ENCODE measurements around the gene GP9.
"Not testable (repeated sequence)": the region's sequence is repeated elsewhere in the genome, so short reads cannot be mapped to it uniquely, and the experiment has no call there.

Gene GP9

DNA sequence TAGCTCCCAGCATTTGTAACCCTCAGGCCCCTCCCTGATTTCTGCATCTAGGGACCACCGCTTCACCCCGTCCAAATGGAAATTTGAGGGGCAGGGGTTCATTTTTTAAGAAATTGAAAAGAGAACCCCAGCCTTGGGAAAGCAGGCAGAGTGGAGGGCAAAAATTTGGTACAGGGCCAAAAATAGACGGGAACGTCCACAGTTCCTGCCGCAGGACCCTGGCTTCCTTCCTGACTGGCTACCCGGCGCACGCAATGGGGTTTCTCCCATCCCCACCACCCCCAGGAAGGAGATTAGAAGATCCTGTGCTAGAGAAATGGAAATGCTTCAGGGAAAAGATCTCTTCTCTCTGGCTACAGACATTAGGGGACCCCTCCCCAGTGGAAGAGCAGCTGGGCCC lies 20.9 kb downstream of the GP9 start:
- DNase-seq = no peak

DNA sequence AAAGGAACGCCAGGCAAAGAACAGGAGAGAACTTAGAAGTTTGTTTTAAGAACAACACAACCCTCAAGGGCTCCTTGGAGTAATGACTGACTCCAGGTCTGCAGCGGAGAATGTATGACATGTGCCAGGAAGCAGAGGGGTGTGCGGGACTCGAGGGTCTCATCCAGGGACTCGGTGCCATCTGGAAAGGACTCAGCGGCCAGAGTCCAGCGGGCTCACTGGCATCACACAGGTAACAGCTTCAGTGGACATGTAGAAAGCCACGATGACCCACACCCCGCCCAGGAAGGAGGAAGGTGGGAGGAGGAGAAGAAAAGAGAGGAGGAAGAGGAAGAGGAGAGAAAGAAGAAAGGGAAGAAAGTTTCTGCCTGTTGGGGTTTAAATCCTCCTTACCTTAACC lies 21.4 kb downstream of the GP9 start:
- DNase-seq = no peak

DNA sequence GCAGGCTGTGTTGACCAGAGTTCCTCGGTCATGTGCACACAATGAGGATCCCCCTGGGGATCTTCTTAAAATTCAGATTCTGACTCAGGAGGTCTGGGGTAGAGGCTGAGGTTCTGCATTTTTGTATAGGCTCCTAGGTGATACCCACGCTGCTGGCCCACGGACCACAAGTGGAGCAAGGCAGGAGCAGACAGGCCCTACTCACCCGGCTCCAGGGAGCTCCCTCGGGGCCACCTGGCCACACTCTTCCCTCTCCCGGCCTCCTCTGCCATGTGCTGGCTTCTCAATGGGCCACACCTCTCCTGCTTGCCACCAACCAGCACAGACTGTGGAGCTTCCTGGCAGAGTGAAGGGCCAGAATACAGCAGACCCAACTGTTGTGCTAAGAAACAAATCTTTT lies 23.9 kb downstream of the GP9 start:
- no peak for DNase-seq

DNA sequence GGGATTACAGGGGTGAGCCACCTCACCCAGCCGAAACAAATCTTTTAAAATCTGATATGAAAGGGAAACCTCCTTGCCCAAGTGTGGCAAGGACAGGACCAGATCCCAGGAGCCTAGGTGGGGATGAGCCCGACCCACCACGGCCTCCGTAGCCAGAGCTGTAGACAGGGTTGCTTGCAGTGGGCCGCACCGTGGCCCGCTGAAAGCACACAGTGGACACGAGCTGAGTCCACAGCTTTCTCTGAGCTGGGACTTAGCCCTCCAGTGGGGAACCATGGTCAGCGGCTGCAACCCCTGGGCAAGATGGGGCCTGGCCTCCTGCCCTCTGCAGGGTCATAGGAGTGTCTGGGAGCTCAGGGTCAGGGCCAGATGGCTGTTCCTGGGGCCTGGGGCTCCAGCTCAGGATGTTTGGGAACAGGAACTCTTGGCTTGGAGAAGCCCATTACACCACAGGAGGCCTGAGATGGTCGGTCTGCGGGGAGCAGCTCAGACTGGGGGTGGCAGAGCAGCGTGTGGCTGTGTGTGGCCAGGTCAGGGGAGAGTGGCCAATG lies 24.7 kb downstream of the GP9 start:
- no peak for DNase-seq

DNA sequence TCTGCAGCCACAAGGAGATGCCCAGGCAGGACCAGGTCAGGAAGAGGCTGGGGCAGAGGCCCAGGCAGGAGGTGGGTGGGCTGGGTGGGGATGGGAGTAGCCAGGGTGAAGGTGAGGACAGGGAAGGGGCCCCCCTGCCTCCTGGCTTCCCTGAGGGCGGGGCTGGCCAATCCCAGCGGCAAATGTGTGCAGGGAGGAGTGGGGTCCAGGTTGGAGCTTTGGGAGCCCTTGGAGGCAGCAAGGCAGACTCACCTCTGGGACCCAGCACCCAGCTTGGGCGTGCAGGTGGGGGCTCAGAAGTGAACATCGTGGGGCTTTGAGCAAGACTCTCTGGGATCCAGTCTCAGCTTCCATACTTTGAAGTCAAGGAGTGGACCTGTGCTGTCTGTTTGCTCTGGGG lies 25.2 kb downstream of the GP9 start:
- DNase-seq = no peak

DNA sequence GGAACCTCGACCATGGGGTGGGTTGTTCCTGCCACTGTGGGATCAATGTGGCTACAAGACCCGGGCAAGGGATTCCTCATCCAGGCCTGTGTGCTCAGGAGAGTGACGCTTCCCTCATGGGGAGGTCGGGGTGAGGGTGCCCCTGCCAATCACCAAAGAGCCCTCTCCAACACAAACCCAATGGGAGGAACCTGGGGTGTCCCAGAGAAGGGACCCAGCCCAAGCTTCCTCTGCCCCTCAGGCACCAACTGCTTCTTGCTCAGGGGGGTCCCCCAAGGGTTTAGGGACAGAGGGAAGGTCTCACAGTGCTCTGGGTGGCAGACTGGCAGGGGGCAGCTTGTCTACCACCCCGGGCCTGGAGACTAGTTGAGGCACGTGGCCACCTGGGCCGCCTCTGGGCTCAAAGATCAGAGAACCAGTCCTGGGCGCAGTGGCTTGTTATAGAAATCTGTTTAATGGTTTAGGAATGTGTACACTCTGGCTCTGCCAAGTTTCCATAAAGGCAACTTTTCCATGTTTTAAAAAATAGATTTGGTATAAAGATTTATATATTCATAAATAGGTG lies 26.6 kb downstream of the GP9 start:
- no peak for DNase-seq

DNA sequence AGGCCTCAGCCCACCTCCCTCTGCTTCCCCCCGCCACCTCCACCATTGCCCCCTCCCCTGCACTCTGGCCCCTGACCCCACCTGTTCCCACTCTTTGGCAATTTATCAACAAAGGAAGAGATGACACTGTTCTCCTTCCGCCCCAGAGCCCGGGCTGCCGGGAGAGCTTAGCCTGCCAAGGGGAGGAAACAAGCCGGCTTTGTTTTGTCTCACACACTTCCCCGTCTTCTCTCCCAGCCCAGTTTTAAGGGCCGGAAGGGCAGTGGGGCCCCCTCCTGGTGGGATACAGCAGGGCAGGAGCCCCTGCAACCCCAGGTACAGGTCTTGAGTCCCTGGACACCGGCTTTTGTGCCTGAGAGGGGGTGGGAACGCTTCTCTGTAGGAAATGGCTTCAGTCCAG lies 27.3 kb downstream of the GP9 start:
- peak; percentile 18 for DNase-seq

DNA sequence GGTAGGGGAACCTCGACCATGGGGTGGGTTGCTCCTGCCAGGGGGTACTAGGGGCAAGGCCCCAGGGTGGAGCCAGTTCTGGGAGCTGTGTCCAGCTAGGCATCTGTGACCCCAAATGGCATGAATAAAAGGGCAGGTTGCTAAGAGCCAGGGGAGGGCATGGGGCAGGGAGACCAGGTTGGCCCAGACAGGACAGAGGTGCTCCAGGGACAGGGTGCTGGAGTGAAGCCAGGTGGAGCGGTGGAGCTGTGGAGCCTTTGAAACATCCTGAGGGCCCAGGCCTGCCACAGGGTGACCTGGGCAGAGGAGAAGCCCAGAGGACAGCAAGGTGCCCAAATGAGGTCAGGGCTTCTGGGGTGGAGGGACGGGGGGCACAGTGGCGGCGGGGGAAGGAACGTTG lies 27.7 kb downstream of the GP9 start:
- not testable (repeated sequence) for DNase-seq

DNA sequence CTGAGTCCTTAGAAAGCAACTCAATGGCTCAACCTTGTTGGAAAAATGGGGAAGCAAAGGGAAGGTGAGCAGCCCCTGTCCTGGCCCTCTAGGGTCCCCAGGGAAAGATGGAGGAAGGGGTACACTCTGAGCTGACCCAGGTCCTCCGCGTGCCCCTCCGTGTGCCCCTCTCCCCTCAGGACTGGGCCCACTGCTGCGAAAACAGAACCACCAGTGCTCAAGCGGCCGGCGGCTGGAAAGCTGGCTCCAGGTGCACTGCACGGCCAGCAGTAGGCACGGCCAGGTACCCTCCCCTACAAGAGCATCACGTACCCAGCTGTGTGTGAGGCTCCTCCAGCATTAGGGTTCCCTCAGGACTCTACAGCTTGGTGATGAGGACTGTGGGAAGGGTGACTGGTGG lies 34.7 kb downstream of the GP9 start:
- no peak for DNase-seq

DNA sequence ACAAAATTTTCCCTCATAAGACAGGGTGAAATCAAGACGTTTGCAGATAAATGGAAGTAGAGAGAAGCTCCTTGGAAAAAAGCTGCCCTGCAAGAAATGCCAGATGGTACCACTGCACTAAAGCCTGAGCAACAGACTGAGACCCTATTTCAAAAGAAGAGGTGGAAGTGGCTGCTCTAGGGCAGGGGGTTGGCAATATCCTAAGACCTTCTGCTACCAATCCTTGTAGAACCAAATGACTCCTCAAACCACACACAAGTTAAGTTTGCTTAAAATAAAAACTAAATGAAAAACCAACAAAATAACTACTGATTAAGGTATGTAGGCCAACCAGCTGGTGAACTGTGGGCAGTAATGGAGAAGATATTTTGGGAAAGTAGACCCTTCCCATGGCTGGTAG lies 39.7 kb downstream of the GP9 start:
- DNase-seq = no peak

DNA sequence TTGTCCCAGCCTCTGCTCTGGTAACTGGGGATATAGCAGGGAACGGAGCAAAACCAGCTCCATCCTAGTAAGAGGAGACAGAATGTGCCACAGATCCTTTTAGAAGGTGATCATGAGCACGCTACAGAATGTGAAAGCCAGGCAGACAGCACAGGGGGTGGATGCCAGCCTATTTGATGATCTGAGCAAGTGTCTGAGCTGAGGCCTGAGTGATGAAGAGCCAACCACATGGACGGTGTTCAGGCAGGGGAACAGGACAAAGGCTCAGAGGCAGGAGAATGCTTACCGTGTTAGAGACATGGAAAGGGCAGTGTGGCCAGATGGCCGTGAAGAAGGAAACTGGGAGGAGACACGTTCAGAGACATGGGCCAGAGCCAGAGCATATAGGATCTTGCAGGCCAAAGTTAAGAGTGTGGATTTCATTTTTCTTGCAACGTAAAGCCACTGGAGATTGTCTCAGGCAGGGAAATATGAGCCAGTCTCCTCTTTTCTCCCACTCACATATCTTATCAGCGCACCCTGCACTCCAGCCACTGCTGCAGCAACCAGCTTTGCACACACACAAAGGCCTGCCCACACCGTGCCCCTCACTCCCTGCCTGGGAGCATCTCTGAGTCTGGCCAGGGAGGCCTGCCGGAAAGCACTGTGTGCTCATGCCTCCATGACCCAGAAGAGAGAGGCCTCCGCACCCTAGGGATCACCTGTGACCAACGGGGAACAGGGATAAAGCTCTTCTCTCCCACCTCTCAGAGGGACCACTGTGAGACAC lies 41.0 kb downstream of the GP9 start:
- DNase-seq = no peak

DNA sequence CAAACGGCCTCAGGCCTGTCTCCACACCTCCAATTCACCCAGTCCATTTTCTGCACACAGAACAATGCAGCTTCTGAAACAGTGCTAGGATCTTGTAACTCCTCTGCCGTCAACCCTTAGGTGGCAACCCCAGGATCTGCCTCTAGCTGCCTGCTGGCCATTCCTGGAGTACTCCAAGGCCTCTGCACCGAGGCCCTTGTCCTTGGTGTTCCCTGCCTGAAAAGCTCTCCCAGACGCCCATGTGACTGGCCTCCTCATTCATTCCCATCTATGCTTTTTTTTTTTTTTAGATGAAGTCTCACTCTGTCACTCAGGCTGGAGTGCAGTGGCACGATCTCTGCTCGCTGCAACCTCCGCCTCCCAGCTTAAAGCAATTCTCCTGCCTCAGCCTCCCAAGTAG lies 42.7 kb downstream of the GP9 start:
- DNase-seq = no peak

DNA sequence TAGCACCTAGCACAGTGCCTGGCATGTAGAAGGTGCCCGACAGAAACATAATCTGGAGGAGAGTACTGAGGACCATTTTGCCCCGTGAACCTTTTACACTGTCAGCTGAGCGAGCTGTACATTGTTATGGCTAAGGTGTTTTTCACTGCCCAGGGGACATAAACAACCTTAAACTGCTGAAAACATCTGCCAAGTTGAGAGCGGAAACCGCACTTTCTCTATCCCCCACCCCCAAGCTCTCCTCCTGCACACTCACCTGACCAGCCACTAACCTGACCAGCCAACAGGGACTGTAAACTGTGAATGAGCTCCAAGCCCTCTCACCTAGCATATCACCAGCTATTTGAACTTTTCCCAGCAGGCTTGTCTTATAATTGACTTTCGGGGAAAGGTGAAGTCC lies 43.5 kb downstream of the GP9 start:
- no peak for DNase-seq

DNA sequence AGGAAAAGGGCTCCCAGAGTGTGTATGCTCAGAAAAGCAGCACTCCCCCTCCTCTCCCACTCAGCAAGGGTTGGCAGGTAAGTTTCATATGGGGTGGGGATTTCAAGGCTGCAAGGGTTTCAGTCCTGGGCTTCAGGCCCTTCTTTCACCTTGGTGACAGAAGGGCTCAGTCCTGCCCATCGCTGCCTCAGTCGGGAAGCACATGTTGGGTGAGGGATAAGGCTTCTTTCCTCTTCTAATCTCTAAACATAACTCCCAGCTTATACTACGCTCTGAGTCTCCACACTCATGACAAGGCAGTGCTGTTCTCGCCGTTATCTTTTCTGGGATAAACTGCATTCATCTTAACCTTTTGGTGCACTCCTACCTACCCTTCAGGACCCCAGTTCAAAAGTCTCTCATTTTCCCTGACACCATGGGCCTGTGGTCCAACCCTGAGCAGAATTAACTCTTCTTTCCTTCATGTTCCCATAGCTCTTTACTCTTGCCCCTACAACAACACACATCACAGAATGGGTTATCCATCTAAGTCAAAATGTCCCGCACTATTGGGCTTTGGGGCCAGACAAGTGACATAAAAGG lies 44.0 kb downstream of the GP9 start:
- no peak for DNase-seq

DNA sequence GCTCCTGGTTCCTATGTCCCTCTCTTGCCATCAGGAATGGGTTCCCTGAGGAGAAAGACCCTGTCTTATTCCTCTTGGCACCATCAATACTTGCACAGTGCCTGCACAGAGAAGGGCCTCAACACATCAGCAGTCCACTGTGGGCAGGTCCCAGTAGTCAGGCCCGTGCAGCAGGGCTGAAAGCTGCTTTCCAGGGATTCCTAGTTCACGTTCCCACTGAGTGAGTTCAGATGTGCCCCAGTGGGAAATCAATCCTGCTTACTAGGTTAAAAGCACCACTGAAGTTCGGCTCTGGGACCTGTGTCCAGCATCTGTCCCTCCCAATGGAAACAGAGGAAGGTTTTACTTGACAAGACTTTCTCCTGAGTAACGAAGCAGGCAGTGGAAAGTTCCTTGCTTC lies 45.3 kb downstream of the GP9 start:
- no peak for DNase-seq

DNA sequence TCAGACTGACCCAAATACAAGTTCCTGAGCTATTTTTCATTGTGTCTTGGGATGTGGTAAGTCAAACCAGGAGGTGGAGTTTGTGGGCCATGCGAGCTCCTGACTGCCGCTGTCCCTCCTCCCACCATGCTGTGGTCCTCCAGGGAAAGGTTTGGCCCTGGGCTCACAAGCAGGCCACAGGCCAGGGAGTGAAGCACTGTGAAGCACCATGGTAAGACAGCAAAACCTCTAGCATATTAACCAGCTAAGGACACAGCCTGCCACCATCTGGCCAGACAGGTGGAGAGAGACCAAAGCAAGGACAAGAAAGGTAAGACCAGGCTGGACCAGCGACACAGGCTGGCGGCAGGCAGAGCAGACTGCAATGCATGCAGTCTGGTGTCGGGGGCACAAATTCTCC lies 45.7 kb downstream of the GP9 start:
- DNase-seq = no peak

DNA sequence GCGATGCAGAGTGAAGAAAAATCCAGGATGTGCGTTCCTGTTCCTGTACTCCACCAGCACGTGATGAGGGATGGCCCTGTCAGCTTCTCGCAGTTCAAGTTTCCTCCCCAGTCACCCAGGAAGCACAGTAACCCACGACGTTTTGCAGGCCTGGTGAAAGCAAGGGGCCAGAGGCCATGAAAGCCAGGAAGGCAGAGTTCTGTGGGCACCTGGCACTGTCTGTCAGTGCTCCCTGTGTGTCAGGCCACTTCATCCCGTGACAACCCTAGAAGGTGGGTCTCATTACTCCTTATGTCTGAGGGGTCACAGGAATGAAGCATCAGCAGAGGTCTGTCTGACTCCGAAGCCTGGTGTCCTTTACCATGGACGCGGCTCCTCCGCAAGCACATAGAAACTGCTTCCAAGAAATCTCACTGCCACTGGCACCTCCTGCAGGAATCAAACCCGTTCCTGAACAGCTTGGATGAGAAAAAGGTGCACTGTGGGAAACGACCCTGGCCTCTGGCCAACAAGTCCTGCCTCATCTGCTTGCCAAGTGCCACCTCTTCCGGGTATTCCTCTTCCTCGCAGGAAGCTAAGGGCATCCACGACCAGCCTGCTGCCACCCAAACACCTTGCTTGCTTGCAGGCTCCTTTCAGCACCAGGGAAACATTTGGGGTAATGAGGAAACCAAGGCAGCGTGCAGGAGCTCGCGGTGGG lies 46.4 kb downstream of the GP9 start:
- no peak for DNase-seq

DNA sequence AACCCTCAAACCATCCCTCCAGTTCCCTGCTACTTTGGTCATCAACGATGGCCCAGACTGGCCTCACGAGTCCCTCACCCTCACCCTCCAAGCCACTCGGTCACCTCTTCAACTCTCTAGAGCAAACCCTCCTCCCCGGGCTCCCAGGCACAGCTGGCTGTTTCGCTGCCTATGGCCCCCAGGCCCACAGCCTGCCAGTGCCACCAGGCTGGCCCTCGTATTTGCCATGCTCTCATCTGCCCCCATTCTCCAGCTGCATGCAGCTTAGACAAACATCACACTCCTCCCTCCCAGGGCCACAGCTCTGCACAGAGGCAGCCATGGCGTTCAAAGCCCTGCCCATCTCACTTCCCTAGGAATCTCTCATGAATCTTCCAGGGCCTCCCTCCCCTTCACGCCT lies 47.2 kb downstream of the GP9 start:
- DNase-seq = no peak

DNA sequence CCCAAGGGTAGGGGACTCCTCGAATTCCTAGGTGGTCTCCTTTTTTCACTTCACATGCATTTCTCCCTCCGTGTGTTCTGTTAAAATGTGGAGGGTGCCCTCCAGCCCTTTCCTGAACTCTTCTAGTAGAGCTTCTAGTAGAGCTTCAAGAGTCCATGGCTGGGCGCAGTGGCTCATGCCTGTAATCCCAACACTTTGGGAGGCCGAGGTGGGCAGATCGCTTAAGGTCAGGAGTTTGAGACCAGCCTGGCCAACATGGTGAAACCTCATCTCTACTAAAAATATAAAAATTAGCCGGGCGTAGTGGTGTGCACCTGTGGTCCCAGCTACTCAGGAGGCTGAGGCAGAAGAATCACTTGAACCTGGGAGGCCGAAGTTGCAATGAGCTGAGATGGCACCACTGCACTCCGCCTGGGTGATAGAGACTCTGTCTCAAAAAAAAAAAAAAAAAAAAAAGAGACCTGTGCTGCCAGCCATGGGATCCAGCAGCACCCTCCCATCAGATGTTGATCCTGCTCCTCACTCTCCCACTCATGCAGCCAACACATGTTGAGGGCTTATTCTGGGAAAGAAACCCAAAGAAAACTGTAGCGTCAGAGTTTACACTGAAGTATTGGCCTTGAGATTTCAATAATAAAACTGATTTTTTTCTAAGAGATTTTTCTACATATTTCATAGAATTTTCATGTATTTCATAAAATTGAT lies 50.6 kb downstream of the GP9 start:
- not testable (repeated sequence) for DNase-seq

All from NCI-H1694 (cell line).